ENCODE results near the gene CCR3. TPM values are rescaled to one million over a fixed set of nuclear protein-coding genes. Genes with fewer than 3 reads are reported as not detected.

CCR3 gene
- total RNA-seq, 1 donor: not detected

DNA sequence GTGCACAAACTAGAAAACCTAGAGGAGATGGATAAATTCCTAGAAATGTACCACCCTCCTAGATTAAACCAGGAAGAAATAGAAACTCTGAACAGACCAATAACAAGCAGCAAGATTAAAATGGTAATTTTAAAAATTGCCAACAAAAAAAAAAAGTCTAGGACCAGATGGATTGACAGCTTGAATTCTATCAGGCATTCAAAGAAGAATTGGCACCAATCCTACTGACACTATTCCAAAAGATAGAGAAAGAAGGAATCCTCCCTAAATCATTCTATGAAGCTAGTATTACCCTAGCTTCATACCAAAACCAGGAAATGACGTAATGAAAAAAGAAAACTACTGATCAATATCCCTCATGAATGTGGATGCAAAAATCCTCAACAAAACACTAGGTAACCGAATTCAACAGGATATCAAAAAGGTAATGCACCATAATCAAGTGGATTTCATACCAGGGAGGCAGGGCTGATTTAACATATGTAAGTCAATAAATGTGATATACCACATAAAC lies 24.0 kb upstream of the CCR3 start:
- TF ChIP-seq, protein P1, sequence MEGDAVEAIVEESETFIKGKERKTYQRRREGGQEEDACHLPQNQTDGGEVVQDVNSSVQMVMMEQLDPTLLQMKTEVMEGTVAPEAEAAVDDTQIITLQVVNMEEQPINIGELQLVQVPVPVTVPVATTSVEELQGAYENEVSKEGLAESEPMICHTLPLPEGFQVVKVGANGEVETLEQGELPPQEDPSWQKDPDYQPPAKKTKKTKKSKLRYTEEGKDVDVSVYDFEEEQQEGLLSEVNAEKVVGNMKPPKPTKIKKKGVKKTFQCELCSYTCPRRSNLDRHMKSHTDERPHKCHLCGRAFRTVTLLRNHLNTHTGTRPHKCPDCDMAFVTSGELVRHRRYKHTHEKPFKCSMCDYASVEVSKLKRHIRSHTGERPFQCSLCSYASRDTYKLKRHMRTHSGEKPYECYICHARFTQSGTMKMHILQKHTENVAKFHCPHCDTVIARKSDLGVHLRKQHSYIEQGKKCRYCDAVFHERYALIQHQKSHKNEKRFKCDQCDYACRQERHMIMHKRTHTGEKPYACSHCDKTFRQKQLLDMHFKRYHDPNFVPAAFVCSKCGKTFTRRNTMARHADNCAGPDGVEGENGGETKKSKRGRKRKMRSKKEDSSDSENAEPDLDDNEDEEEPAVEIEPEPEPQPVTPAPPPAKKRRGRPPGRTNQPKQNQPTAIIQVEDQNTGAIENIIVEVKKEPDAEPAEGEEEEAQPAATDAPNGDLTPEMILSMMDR (IDR thresholded peaks at IDR 0.05; ENCODE audit: insufficient read depth, low read depth, low read length): no peak
- DNase-seq (ENCODE audit: low read depth): no peak
- no peak overlapping the region for H3K4me3 ChIP-seq (ENCODE audit: low read depth, low read length)

DNA sequence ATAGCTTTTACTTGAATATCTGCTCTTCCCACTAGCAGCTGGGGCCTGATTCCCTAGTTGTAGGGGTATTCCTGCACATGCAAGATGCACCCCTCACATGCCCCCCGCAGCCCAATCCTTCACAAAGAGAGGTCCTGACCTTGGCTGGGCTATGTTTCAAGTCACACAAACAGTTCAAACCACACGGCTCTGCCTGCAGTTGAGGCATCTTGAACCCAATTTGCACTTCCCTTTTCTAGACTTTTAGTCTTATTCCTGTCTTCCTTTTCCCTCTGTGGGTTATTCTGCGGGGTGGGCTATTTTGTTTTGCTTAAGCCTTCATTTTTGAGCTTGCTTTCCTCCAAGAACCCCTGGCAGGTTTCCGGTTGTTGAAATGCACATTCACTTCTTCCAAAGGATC lies 20.9 kb upstream of the CCR3 start:
- no peak for DNase-seq (ENCODE audit: low read depth)
- H3K4me3 ChIP-seq (ENCODE audit: low read depth, low read length): no peak overlapping the region
- TF ChIP-seq, protein P1 (IDR thresholded peaks at IDR 0.05; ENCODE audit: insufficient read depth, low read depth, low read length): no peak

DNA sequence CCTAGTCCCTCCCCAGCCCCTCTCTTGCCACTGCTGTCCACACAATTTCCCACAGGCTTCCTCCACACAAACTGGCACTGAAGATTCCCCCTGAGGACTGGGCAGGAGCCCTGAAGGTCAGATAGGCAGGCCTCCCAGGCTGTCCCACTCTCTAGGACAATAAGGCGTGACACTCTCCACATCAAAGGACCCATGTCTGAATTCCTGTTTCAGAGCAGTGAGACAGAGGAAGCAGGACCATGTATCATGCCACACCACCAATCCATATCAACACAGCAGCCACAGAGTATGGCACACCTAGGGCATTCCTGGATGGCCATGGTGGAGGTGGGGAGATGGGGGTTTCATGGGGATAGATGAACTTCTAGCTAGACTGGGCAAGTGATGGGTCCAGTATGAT lies 20.3 kb upstream of the CCR3 start:
- DNase-seq (ENCODE audit: low read depth): no peak
- no peak overlapping the region for H3K4me3 ChIP-seq (ENCODE audit: low read depth, low read length)
- TF ChIP-seq, protein P1 (IDR thresholded peaks at IDR 0.05; ENCODE audit: insufficient read depth, low read depth, low read length): no peak

DNA sequence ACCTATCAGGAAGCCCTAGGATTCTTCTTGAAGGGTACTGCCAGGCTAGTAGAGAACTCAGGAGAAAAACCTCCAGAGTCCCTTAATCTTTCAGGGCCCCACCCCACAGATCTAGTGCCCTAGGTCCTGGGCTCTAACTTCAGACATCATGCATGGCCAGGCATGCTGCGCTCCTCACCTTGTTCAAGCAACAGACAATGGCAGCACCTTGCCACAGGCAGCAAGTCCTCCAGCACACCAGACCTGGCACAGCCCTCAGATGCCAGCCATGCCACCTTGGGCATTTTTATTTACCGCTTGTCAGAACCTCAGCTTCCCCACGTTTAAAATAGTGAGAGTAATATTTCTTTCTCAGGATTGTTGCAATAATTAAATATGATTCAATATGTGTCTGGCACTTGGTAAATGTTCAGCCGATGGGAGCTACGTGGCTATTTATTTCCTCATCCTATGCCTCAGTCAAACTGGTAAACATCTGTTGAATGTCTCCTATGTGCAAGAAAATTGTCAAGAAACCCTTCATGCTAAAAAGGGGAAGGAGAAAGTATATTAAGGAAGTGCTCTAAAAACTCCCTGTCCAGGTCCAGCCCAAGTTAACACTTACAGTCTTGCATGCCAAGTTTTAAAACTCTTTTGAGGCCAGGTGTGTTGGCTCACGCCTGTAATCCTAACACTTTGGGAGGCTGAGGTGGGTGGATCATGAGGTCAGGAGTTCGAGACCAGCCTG lies 19.7 kb upstream of the CCR3 start:
- peak; percentile 12 for DNase-seq (ENCODE audit: low read depth)
- TF ChIP-seq, protein P1 (IDR thresholded peaks at IDR 0.05; ENCODE audit: insufficient read depth, low read depth, low read length): no peak

DNA sequence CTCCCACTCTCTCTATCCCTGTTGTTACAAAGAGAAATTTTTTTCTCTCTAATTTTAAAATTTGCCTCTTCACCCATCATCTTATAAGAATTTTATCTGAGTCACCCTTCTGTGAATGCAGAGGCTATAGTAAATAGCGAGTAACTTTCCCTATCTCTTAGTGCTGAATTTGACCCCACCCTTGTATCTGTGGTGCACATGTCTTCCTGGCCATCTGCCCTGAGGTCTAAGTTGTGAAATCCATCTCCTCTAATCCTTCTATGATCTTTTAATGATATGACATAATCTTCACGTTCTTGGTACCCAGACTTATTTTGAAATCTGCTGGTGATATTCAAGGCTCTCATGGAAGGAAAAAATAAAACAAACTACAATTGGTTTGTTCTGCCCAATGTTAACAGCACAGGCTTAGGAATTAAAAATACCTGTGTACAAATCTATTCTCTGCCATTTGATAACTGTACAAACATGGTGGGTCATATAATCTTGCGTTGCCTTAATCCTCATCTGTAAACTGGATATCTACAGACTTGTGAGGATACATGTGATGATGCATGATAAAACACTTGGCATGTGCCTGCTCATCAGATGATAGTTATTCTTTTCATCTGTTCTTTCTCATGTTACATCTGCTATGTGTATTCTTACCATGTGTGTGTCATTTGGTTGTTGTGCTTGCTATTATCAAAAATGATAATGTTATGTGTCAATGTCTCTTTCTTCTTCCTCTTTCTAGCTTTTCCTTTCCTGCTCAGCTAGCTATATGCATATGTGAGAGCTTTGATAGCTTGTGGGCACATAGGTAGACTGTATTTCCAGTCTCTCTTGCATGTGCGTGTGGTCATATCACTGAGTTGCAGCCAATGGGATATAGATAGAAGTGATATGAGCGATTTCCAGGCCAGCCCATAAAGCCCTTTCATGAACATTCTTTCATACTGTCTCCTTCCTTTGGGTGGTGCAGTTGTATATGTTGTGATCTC lies 13.7 kb upstream of the CCR3 start:
- H3K4me3 ChIP-seq (ENCODE audit: low read depth, low read length): no peak overlapping the region
- DNase-seq (ENCODE audit: low read depth): peak; percentile 95
- TF ChIP-seq, protein P1 (IDR thresholded peaks at IDR 0.05; ENCODE audit: insufficient read depth, low read depth, low read length): no peak

More for the DNA sequence above, 19.7 kb upstream of the CCR3 start:
- no peak overlapping the region for H3K4me3 ChIP-seq (ENCODE audit: low read depth, low read length)

DNA sequence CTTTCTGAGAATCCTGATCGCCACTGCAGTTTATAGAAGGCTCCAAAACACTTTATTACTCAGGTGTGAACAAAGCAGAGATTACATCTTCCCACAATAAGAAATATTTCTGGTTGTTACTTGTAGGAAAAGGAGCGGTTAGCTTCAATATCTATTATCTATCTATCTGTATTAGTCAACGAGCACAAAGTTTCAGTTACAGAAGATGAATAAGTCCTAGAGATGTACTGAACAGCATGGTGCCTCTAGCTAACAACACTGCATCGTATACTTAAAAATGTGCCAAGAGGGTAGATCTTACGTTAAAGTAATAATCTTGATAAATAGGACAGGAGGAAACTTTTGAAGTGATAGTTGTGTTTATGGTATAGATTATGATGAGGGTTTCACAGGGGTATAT lies 10.9 kb upstream of the CCR3 start:
- H3K4me3 ChIP-seq (ENCODE audit: low read depth, low read length): no peak overlapping the region
- TF ChIP-seq, protein P1 (IDR thresholded peaks at IDR 0.05; ENCODE audit: insufficient read depth, low read depth, low read length): no peak
- DNase-seq (ENCODE audit: low read depth): no peak

Measured in fibroblast of villous mesenchyme (primary cell).